ENCODE data around the gene RNPEP. TPM values are rescaled to one million over a fixed set of nuclear protein-coding genes. Genes with fewer than 3 reads are reported as not detected.

RNPEP gene
- total RNA-seq, 4 donors from 2014 or later: 107 to 168 (median 135) TPM

DNA sequence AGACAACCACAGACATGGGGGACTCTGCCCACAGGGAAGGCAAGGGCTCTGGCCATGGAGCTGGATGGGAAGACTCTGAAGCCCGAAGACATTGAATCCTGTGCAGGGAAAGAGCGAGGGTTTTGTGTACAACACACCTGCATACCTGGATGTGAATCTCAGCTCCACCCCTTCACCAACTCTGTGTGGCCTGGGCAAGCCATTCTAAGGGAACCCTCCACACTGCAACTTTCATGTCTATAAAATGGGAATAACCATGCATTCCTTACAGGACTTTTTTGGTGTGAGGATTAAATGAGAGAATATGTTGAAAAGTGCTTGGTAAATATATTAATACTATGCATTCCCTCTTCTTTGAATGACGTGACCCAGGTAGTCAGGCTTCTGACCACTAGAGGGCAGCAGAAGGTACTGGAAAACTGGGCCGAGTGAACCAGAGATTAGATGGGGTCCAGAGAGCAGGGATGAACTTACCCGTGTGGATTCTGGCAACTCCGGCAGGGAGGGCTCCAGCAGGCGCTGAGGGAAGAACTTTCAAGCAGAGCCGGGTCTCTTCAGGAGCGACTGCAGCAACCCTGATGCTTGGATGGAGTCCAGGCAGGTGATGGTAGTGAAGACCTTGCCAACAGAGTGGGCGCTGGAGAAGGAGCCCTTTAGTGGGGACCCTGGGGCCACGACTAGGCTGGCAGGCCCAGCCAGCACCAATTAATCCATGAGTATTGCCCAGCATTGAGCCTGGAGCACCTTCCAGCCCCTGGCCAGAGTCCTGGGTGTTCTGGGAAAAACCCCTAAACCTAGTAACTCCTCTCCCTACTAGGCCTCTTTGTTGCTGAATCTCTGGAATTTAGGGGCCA, 27.1 kb downstream of the RNPEP start:
- 16 to 22% methylated on average over 11 of the region's 11 CpGs for WGBS, 2 donors
- Histone ChIP-seq H3K4me3 (no peak overlapping the region), H3K27ac (peak overlapping the region in 3 of 4 donors; percentile 71 to 76 (median 75)), H3K9me3 (no peaks in the 10 kb centered on the region), H3K27me3 (no peaks in the 10 kb centered on the region), H3K4me1 (peaks cover 0 to 31% (median 7%) of the 10 kb centered on the region in 4 donors), H3K36me3 (peaks cover 0 to 58% (median 13%) of the 10 kb centered on the region in 3 donors)
- TF ChIP-seq EP300 (IDR thresholded peaks at IDR 0.05) (peak in 1 of 2 donors; percentile 39), POLR2A (IDR thresholded peaks at IDR 0.05) (no peak)
- TF ChIP-seq, protein P1, sequence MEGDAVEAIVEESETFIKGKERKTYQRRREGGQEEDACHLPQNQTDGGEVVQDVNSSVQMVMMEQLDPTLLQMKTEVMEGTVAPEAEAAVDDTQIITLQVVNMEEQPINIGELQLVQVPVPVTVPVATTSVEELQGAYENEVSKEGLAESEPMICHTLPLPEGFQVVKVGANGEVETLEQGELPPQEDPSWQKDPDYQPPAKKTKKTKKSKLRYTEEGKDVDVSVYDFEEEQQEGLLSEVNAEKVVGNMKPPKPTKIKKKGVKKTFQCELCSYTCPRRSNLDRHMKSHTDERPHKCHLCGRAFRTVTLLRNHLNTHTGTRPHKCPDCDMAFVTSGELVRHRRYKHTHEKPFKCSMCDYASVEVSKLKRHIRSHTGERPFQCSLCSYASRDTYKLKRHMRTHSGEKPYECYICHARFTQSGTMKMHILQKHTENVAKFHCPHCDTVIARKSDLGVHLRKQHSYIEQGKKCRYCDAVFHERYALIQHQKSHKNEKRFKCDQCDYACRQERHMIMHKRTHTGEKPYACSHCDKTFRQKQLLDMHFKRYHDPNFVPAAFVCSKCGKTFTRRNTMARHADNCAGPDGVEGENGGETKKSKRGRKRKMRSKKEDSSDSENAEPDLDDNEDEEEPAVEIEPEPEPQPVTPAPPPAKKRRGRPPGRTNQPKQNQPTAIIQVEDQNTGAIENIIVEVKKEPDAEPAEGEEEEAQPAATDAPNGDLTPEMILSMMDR (IDR thresholded peaks at IDR 0.05): peak; percentile 77 to 90 (median 88)
- DNase-seq (ENCODE audit: low spot score in 2 of 2): peak; percentile 72 to 96

DNA sequence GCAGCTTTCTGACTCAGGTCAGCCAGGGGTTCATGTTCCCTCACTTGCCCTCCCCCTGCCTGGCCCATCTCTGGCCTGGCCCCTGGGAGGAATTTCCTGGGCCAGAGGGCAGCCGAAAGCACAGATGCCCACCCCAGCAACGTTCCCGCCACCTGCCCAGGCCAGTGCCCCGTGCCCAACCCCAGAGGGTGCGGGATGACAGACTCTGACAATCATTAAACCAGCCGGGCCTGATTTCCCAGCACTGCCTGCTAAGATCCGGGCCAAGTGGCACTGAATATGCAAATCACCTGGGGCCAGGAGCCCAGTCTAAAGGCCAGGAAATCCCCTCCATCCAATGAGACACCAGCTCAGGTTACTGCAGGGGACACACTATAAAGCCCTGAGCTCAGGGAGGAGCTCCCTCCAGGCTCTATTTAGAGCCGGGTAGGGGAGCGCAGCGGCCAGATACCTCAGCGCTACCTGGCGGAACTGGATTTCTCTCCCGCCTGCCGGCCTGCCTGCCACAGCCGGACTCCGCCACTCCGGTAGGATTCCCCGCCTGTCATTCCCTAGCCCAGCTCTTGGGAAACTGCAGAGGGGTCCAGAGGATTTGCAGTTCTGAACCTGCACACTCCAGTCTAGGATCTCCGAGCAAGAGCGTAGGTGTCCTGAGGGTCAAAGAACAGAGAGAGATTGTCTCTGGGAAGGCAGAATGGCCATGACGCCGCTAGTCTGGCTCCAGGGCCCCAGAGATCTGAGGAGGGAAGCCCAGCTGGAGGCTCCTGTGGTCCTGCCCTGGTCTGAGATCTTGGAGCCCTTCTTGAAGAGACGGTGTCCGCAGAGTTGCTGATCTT, 27.9 kb downstream of the RNPEP start, which contains the start of gene ELF3:
ELF3 (plus strand) TSS at position 408 of the 836 bp plus-strand sequence. CDS start 550 bp downstream, outside the sequence.
- Histone ChIP-seq H3K9me3 (no peaks in the 10 kb centered on the region), H3K4me3 (peak within 1 kb of the TSS in 1 of 4 donors; percentile 9), H3K36me3 (peaks cover 0 to 58% (median 5%) of the 10 kb centered on the region in 3 donors), H3K4me1 (peaks cover 0 to 23% (median 7%) of the 10 kb centered on the region in 4 donors), H3K27me3 (no peaks in the 10 kb centered on the region), H3K27ac (peak within 1 kb of the TSS in 3 of 4 donors; percentile 71 to 76 (median 75))
- TF ChIP-seq EP300 (IDR thresholded peaks at IDR 0.05) (no peak), POLR2A (IDR thresholded peaks at IDR 0.05) (no peak)
- TF ChIP-seq, protein P1 (IDR thresholded peaks at IDR 0.05): no peak
- 80 to 81% methylated on average over 20 to 21 of the region's 24 CpGs for WGBS, 2 donors
- DNase-seq (ENCODE audit: low spot score in 2 of 2): no peak

DNA sequence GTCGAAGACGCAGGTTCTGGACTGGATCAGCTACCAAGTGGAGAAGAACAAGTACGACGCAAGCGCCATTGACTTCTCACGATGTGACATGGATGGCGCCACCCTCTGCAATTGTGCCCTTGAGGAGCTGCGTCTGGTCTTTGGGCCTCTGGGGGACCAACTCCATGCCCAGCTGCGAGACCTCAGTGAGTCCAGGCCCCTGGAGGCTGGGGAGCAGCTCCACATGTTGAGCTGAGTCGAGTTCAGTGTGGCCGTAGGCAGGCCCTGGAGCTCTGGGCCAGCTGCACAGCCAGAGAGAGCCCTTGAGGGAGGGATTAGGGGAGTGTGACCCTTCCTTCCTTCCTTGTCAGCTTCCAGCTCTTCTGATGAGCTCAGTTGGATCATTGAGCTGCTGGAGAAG, 29.5 kb downstream of the RNPEP start:
- H3K36me3 ChIP-seq: peaks cover 0 to 48% (median 0%) of the 10 kb centered on the region in 3 donors
- H3K4me3 ChIP-seq: peak overlapping the region in 1 of 4 donors; percentile 9
- TF ChIP-seq, protein P1 (IDR thresholded peaks at IDR 0.05): no peak
- TF ChIP-seq EP300 (IDR thresholded peaks at IDR 0.05) (no peak), POLR2A (IDR thresholded peaks at IDR 0.05) (no peak)
- H3K27ac ChIP-seq: peak overlapping the region in 1 of 4 donors; percentile 65
- no peaks in the 10 kb centered on the region for H3K9me3 ChIP-seq
- H3K27me3 ChIP-seq: no peaks in the 10 kb centered on the region
- H3K4me1 ChIP-seq: peaks cover 0 to 14% (median 7%) of the 10 kb centered on the region in 4 donors
- DNase-seq (ENCODE audit: low spot score in 2 of 2): no peak
- 81 to 93% methylated on average over 9 to 11 of the region's 11 CpGs for WGBS, 2 donors

DNA sequence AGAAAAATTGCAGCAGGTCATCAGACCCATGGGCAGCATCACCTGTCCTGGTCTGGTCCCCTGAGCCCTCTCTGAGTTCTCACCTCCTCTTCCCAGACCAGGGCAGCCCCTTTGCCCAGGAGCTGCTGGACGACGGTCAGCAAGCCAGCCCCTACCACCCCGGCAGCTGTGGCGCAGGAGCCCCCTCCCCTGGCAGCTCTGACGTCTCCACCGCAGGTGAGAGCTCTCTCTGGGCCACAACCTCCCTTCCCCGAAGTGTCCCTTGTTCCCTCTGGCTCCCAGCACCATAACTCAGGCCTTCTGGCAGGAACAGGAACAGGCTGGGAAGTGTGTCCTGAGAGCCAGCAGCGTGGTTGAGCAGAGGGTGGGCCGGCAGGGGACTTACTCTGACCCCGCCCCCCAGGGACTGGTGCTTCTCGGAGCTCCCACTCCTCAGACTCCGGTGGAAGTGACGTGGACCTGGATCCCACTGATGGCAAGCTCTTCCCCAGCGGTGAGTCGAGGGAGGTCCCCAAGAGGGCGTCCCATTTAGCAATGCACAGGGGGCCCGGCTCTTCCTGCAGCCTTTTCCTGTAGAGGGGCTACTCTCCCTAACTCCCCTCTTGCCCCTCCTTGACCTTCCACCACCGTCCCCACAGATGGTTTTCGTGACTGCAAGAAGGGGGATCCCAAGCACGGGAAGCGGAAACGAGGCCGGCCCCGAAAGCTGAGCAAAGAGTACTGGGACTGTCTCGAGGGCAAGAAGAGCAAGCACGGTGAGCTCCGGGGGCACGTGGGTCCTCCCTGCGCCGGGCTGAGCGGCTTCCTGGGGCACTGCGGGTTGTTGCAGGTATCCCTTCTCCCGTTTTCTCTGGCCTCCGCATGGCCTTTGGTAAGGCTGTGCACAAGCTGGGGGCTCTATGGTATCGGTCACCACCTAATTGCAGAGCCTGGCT, 30.4 kb downstream of the RNPEP start:
- no peaks in the 10 kb centered on the region for H3K27me3 ChIP-seq
- H3K9me3 ChIP-seq: no peaks in the 10 kb centered on the region
- no peak for DNase-seq (ENCODE audit: low spot score in 2 of 2)
- TF ChIP-seq POLR2A (IDR thresholded peaks at IDR 0.05) (no peak), EP300 (IDR thresholded peaks at IDR 0.05) (no peak)
- TF ChIP-seq, protein P1 (IDR thresholded peaks at IDR 0.05): no peak
- peak overlapping the region in 1 of 4 donors; percentile 9 for H3K4me3 ChIP-seq
- peaks cover 0 to 15% (median 7%) of the 10 kb centered on the region in 4 donors for H3K4me1 ChIP-seq
- peak overlapping the region in 1 of 4 donors; percentile 67 for H3K27ac ChIP-seq
- peaks cover 0 to 42% (median 0%) of the 10 kb centered on the region in 3 donors for H3K36me3 ChIP-seq
- 81 to 83% methylated on average over 27 to 35 of the region's 35 CpGs for WGBS, 2 donors

Data from tibial nerve (tissue), 4 donors.